Gastroesophageal sphincter (tissue), 4 donors: ENCODE results near the gene ALKBH4. TPM values are rescaled to one million over a fixed set of nuclear protein-coding genes. Genes with fewer than 3 reads are reported as not detected.
"Not testable (repeated sequence)": the region's sequence is repeated elsewhere in the genome, so short reads cannot be mapped to it uniquely, and the experiment has no call there.

Source experiments
- ATAC-seq: fragments of 150-250 bp; one replicate; pipeline ENCODE4 v1.9.1; 2016; ENCODE audit warnings: mild to moderate bottlenecking, moderate library complexity
- H3K27ac ChIP-seq, 4 donors: fragments of 200-600 bp; sonication (generic) in 3 of 4; 1 replicate in 3 of 4; 2 replicates in 1 of 4; pipeline ENCODE4 v1.5.1; 2016 to 2019
- H3K27me3 ChIP-seq: fragments of 200-600 bp; sonication (generic); one replicate; pipeline ENCODE4 v1.5.1; 2019
- H3K36me3 ChIP-seq, 2 donors: fragments of 200-600 bp; sonication (generic); one replicate each; pipeline ENCODE4 v1.5.1; 2019; ENCODE audit warnings: control low read depth in 1 of 2
- H3K4me1 ChIP-seq, 3 donors: fragments of 200-600 bp; sonication (generic); 1 replicate in 2 of 3; 2 replicates in 1 of 3; pipeline ENCODE4 v1.5.1; 2016 to 2019; ENCODE audit warnings: control low read depth in 2 of 3
- H3K4me3 ChIP-seq, 2 donors: fragments of 200-600 bp; sonication (generic); one replicate each; pipeline ENCODE4 v1.5.1; 2019; ENCODE audit warnings: mild to moderate bottlenecking in 1 of 2, moderate library complexity in 1 of 2
- H3K9me3 ChIP-seq, 3 donors: fragments of 200-600 bp; sonication (generic); one replicate each; pipeline ENCODE4 v1.5.1; 2017 to 2019; ENCODE audit warnings: control low read depth in 2 of 3
- EP300 ChIP-seq: sonication (generic); formaldehyde crosslinking; IDR thresholded peaks from one replicate; pipeline ENCODE4 v1.6.1; 2017; ENCODE audit warnings: antibody characterized with exemption, mild to moderate bottlenecking
- POLR2A ChIP-seq, 2 donors: fragments of 450-650 bp; IDR thresholded peaks; one replicate each; pipeline ENCODE4 v1.6.1; 2017; ENCODE audit warnings: antibody characterized with exemption in 2 of 2, mild to moderate bottlenecking in 2 of 2, moderate library complexity in 1 of 2
- POLR2AphosphoS5 ChIP-seq: sonication (generic); formaldehyde crosslinking; IDR thresholded peaks from one replicate; pipeline ENCODE4 v1.6.1; 2017; ENCODE audit warnings: antibody characterized with exemption
- WGBS, 2 donors: methylation state at CpG; one replicate each; pipeline ENCODE4 v1.1.5; 2018; ENCODE audit warnings: low coverage in 1 of 2; 5-methylcytosine and 5-hydroxymethylcytosine counted together
- total RNA-seq, 4 donors: library from RNA; depleted of rRNA; stranded (reverse); fragments of >200 nt; gene quantifications; one replicate each; pipeline ENCODE4 v1.1.0, GENCODE V29; 2016
- TF ChIP-seq, protein P1 (sequence below), 4 experiments: fragments of 200-600 bp in 2 of 4; fragments of 450-650 bp in 2 of 4; sonication (generic) in 1 of 4; IDR thresholded peaks; one replicate each; pipeline ENCODE4 v1.5.1; 2017 to 2019; ENCODE audit warnings: antibody characterized with exemption in 4 of 4, mild to moderate bottlenecking in 2 of 4, moderate library complexity in 2 of 4

ALKBH4 gene, protein sequence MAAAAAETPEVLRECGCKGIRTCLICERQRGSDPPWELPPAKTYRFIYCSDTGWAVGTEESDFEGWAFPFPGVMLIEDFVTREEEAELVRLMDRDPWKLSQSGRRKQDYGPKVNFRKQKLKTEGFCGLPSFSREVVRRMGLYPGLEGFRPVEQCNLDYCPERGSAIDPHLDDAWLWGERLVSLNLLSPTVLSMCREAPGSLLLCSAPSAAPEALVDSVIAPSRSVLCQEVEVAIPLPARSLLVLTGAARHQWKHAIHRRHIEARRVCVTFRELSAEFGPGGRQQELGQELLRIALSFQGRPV
- total RNA-seq = 10 to 100 TPM in 3 of 4 donors, 1 to 10 TPM in 1; 9.7 to 31.6 (median 14.8) TPM

DNA sequence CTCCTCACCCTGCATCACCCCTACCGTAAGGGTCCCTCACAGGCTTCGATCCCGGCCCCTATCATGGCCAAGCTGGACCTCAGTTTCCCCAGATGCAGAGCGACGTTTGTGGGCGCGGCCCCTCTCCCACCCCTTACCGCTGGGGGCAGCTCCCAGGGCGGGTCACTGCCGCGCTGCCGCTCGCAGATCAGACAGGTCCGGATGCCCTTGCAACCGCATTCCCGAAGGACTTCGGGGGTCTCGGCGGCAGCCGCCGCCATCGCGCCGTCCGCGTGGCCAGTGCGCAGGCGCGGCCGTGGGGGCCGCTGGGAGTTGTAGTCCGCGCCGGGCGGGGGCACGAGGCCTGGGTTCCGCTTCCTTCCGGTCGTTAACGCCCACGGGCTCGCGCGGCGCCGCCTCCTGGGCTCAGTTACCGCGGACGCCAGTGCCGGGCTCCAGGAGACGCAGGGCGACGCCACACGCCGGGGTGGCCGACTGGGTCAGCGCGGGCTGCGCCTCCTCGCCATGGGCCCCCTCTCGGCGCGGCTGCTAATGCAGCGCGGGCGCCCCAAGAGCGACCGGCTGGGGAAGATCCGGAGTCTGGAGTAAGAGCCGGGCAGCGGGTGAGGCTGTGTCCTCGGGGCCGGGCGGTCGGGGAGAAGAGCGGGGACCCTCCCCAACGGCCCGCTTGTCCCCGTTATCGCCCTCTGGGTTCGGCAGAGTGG lies at the start of gene ALKBH4, which contains the start of gene LRWD1:
Gene ALKBH4, minus strand, starts transcription at position 287 of the 704 bp plus-strand sequence. Its CDS starts 27 bp downstream, at position 260.
Gene LRWD1, plus strand, starts transcription at position 408 of the 704 bp plus-strand sequence. Its CDS starts 97 bp downstream, at position 505.
- WGBS, 2 donors = no CpG with 5 or more reads among the region's 81 CpGs
- TF ChIP-seq POLR2AphosphoS5 (peak; percentile 70), EP300 (no peak), POLR2A (IDR thresholded peaks at IDR 0.05) (peak in 1 of 2 donors; percentile 63)
- TF ChIP-seq, protein P1, sequence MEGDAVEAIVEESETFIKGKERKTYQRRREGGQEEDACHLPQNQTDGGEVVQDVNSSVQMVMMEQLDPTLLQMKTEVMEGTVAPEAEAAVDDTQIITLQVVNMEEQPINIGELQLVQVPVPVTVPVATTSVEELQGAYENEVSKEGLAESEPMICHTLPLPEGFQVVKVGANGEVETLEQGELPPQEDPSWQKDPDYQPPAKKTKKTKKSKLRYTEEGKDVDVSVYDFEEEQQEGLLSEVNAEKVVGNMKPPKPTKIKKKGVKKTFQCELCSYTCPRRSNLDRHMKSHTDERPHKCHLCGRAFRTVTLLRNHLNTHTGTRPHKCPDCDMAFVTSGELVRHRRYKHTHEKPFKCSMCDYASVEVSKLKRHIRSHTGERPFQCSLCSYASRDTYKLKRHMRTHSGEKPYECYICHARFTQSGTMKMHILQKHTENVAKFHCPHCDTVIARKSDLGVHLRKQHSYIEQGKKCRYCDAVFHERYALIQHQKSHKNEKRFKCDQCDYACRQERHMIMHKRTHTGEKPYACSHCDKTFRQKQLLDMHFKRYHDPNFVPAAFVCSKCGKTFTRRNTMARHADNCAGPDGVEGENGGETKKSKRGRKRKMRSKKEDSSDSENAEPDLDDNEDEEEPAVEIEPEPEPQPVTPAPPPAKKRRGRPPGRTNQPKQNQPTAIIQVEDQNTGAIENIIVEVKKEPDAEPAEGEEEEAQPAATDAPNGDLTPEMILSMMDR (IDR thresholded peaks at IDR 0.05) = peak in 2 of 4 experiments; percentile 31 to 54
- H3K9me3 ChIP-seq = no peaks in the 10 kb centered on the region
- peaks cover 0 to 34% of the 10 kb centered on the region in 2 donors for H3K36me3 ChIP-seq
- H3K4me1 ChIP-seq = peaks cover 0 to 57% (median 9%) of the 10 kb centered on the region in 3 donors
- peak within 1 kb of the TSS in 3 of 4 donors; percentile 78 to 83 (median 82) for H3K27ac ChIP-seq
- H3K4me3 ChIP-seq = peak within 1 kb of the TSS; percentile 92 to 98
- no peaks in the 10 kb centered on the region for H3K27me3 ChIP-seq
- peak; percentile 96 for ATAC-seq

DNA sequence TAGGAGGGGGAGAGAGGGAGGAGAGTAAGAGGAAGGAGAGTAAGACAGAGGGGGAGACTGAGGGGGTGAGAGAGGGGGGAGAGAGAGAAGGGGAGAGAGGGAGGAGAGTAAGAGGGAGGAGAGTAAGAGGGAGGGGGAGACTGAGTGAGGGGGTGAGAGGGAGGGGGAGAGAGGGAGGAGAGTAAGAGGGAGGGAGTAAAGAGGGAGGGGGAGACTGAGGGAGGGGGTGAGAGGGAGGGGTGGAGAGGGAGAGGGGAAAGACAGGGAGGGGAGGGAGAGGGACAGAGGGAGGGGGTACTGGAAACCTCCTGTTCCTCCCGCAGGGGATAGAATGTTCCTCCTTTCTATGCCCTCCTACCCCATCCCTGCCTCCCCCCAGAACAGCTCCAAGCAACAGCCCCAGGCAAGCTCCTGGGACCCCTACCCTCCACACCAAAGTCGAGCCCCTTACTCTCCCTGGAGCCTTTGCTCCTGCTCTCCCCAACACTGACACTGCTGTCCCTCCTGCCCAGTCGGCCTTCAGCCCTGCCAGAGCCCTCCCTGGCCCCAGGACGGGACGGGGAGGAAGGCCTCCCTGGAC lies 48.1 kb upstream of the ALKBH4 start:
- ATAC-seq = peak; percentile 27
- not testable (repeated sequence) for H3K27me3 ChIP-seq, H3K9me3 ChIP-seq, H3K36me3 ChIP-seq, H3K4me1 ChIP-seq
- 0% methylated on average over 1 of the region's 5 CpGs; no CpG with 5 or more reads in 1 of the 2 donors for WGBS, 2 donors
- Histone ChIP-seq H3K4me3 (peak overlapping the region; percentile 18 to 39), H3K27ac (peak overlapping the region; percentile 81 to 85 (median 84))

DNA sequence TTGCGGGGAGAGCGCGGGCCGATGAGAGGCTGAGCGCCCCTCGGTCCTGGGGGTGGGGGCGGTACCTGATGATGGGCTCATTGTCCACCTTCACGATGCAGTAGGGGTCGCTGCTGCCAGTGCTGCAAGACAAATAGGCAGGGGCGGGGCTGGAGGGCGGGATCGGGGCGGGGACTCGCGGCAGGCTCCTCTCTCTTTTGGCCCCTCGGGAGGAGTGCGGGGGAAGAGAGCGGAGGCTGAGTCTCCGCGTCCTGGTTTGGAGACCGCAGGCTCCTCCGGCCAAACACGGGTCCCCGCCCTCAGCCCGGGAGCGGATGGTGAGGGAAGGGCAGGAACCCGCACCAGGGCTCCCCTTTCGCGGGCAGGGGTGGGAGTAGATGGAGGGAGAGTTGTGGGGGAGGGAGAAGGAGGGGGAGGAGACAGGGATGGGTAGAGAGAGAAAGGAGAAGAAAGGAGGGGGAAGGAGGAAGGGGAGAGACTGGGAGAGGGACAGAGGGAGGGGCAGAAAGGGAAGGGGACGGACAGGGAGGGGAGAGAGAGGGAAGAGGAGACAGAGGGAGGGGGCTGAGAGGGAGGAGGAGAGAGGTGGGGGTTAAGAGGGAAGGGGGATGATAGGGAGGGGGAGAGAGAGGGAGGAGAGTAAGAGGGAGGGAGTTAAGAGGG lies 47.3 kb upstream of the ALKBH4 start:
- peak; percentile 74 for ATAC-seq
- not testable (repeated sequence) for H3K4me1 ChIP-seq, H3K9me3 ChIP-seq, H3K27me3 ChIP-seq, H3K4me3 ChIP-seq, H3K27ac ChIP-seq, H3K36me3 ChIP-seq
- no CpG with 5 or more reads among the region's 30 CpGs for WGBS, 2 donors

DNA sequence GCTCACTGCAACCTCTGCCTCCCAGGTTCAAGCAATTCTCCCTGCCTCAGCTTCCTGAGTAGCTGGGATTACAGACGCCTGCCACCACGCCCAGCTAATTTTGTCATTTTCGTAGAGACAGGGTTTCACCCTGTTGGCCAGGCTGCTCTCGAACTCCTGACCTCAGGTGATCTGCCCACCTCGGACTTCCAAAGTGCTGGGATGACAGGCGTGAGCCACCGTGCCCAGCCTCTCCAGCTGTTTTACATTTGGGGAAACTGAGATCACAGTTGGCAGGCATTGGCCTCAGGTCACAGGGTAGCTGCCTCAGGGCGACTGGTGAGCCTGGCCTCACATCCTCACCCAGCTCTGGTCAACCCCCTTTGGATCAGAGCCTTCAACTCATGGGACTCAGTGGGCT lies 45.9 kb upstream of the ALKBH4 start:
- H3K27ac ChIP-seq, H3K4me1 ChIP-seq, H3K4me3 ChIP-seq, H3K36me3 ChIP-seq, H3K9me3 ChIP-seq, ATAC-seq, H3K27me3 ChIP-seq: not testable (repeated sequence)
- WGBS, 2 donors = no CpG with 5 or more reads among the region's 8 CpGs

DNA sequence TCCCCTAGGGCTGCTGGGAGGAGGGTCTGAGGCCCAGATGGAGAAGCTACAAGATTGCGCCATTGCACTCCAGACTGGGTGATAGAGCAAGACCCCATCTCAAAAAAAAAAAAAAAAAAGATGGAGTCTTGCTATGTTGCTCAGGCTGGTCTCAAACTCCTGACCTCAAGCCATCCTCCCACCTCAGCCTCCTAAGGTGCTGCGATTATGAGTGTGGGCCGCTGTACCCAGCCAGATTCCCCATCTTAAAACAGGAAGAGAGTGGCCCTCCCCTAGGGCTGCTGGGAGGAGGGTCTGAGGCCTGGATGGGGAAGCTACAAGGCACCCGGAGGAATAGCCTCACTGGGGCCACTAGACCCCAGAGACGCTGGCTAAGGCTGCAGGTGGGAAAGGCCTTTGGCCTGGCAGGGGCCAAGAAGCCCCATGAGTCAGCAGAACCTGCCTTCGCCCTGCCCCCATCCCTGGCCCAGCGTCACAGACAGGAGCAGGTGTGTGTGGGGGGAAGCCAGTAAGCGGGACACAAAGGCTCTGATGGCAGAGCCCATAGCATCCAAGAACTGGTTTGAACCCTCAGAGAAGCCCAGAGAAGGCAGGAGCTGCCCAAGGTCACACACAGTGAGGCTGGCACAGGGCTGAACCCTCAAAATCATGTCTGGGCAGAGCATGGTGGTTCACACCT lies 42.9 kb upstream of the ALKBH4 start:
- H3K4me3 ChIP-seq, ATAC-seq, H3K27me3 ChIP-seq, H3K36me3 ChIP-seq, H3K4me1 ChIP-seq, H3K9me3 ChIP-seq, H3K27ac ChIP-seq: not testable (repeated sequence)
- WGBS, 2 donors = no CpG with 5 or more reads among the region's 8 CpGs

DNA sequence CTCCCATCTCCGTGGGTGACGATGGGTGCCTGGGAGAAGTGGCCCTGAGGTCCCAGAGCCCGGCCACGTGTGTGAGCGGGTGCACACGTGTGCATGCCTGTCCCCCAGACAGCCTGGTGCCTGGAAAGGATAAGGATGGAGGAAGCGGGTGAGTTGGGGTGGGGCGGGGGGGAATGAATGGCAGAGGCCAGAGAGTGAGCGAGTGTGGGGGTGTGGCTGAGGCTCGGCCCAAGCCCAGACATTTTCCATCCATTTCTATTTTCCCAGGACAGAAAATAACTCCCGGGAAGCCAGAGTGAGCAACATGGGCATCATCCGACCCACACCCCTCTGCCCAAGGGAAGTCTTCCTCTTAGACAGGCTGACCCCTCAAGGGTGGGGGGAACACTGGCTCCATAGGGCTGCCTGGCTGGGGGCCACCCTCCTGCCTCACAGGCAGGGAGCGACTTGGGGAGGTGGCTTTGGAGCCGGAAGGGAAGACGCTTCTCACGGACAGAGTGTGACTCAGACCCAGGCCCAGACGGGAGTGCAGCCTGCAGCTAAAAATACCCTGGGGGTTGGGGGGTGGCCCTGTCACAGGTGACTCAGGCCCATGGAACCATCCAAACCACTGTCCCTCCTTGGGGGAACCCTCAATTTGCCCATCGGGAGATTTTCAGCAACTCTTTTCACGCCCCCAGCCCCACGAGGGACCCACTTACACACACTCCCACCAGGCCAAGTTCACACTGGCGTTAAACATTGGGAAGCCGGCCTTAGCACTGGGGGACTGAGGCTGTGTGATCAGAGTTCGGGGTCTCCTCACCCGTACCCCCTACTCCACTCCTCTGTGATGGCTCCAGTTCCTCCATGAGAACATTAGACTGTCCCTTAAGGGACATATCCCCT lies 40.9 kb upstream of the ALKBH4 start:
- H3K27me3 ChIP-seq, H3K9me3 ChIP-seq, H3K27ac ChIP-seq, H3K36me3 ChIP-seq, H3K4me3 ChIP-seq, ATAC-seq, H3K4me1 ChIP-seq: not testable (repeated sequence)
- no CpG with 5 or more reads among the region's 24 CpGs for WGBS, 2 donors

DNA sequence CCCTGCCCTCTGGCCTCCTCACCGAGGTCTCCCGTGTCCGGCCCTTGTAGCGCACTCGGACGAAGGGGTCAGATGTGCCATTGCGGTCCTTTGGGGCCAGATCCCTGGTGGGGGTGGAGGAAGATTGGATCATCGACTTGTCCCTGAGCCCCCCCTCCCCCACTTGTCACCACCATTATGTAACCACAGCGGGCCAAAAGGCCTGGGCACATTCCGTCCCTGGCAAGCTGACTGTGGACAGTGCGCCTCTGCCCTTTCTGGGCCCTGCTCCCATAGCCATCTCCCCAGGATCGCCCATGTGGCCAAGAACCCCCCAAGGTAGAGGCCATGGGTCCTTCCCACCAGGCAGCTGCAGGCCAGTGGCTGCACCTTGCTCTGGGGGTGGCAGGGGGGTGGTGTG lies 38.5 kb upstream of the ALKBH4 start:
- ATAC-seq, H3K9me3 ChIP-seq, H3K4me3 ChIP-seq, H3K27me3 ChIP-seq, H3K27ac ChIP-seq, H3K36me3 ChIP-seq, H3K4me1 ChIP-seq: not testable (repeated sequence)
- no CpG with 5 or more reads among the region's 12 CpGs for WGBS, 2 donors

DNA sequence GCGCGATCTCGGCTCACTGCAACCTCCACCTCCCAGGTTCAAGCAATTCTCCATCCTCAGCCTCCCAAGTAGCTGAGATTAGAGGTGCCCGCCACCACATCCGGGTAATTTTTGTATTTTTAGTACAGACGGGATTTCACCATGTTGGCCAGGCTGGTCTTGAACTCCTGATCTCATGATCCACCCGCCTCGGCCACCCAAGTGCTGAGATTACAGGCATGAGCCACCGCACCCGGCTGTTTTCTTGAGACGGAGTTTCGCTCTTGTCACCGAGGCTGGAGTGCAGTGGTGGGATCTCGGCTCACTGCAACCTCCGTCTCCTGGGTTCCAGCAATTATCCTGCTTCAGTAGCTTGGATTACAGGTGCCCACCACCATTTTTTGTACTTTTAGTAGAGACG lies 33.7 kb upstream of the ALKBH4 start:
- WGBS, 2 donors = no CpG with 5 or more reads among the region's 16 CpGs
- not testable (repeated sequence) for H3K27ac ChIP-seq, H3K4me1 ChIP-seq, ATAC-seq, H3K36me3 ChIP-seq, H3K27me3 ChIP-seq, H3K4me3 ChIP-seq, H3K9me3 ChIP-seq

DNA sequence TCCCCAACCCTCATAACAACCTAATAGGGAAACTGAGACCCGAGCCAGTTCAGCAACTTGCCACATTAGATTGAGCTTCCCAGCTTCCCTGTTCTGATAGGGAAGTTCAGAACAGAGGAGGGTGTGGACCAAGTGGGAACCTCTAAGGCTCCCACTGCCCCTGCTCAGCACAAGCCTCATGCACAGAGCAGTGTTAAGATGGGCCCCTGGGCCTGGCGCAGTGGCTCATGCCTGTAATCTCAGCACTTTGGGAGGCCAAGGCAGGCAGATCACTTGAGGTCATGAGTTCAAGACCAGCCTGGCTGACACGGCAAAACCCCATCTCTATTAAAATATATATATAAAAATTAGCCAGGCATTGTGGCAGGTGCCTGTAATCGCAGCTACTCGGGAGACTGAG lies 32.6 kb upstream of the ALKBH4 start:
- WGBS, 2 donors = no CpG with 5 or more reads among the region's 5 CpGs
- not testable (repeated sequence) for H3K27ac ChIP-seq, H3K9me3 ChIP-seq, H3K4me3 ChIP-seq, ATAC-seq, H3K4me1 ChIP-seq, H3K36me3 ChIP-seq, H3K27me3 ChIP-seq

DNA sequence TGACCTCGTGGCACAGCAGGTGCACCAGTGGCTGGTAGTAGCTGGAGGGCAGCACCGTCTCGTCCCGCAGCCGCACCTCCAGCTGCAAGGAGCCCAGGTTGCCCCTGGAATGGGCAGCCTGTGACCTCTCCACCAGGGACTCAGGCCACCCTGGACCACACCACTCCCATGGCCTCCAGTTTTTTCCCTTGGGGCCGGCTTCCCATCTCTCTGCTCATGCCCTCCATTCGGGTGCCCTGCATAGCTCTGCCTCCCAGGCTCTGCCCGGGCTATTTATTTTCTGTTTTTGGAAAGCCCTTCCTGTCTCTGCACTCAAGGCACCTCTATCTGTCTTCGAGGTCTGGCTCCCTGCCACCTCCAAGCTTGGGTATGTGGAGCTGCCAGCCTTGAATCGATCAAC lies 32.2 kb upstream of the ALKBH4 start:
- ATAC-seq = not testable (repeated sequence)
- WGBS, 2 donors = no CpG with 5 or more reads among the region's 10 CpGs

More for the DNA sequence above, 32.2 kb upstream of the ALKBH4 start:
- not testable (repeated sequence) for H3K9me3 ChIP-seq, H3K36me3 ChIP-seq, H3K4me1 ChIP-seq, H3K27ac ChIP-seq, H3K4me3 ChIP-seq, H3K27me3 ChIP-seq
